ENCODE data around the gene ARPC4. TPM values are rescaled to one million over a fixed set of nuclear protein-coding genes. Genes with fewer than 3 reads are reported as not detected.

ARPC4 gene
- total and polyA plus RNA-seq, 2 of the 13 experiments (the other 11 are each of a cell fraction or from before 2014, with no cell fraction given): 30.1 to 83.6 TPM

DNA sequence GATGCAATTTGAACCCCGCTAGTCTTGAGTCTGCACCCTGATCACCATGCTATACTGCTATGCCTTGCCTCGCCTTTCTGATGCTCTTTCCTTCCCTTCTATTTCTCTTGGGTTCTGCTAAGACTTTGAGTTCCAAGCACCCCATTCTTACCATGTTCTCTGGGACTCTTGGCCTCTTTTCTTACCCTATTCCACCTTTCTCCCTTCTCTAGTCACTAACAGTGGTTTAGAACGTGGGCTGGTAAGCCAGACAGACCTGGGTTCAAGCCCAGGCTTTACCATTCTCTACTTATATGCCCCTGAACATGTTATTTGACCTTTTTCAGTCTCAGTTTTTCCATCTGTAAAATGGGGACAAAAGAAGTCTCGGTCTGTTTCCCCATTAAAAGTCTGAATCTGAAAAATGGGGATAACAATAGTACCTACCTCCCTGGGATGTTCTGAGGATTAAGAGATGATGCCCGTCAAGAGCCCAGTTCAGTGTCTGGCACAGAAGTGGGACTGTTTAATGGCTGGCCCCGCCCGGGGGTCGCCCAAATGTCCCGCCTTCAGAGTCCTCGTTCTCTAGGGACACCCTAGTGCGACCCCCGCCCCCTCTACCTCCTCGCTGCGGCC is 985 bp upstream of the ARPC4 start (continued):
- peak; percentile 92 for TF ChIP-seq ZNF629 (CRISPR knock-in tag; conservative IDR thresholded peaks at IDR 0.05)
- TF ChIP-seq ERF (CRISPR knock-in tag; IDR thresholded peaks at IDR 0.05): no peak
- TF ChIP-seq CEBPG (CRISPR knock-in tag; IDR thresholded peaks at IDR 0.05): peak; percentile 8; the same call in 1 of the 2 replicates
- no peak for TF ChIP-seq NR2F6 (IDR thresholded peaks at IDR 0.05)
- TF ChIP-seq NR2F6 (CRISPR knock-in tag; IDR thresholded peaks at IDR 0.05): no peak
- TF ChIP-seq, protein P1, sequence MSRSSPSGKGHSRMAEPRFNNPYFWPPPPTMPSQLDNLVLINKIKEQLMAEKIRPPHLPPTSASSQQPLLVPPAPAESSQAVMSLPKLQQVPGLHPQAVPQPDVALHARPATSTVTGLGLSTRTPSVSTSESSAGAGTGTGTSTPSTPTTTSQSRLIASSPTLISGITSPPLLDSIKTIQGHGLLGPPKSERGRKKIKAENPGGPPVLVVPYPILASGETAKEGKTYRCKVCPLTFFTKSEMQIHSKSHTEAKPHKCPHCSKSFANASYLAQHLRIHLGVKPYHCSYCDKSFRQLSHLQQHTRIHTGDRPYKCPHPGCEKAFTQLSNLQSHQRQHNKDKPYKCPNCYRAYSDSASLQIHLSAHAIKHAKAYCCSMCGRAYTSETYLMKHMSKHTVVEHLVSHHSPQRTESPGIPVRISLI (CRISPR knock-in tag; IDR thresholded peaks at IDR 0.05; ENCODE audit: borderline replicate concordance): no peak
- 0 out of 2 replicates have a peak, but pooled peaks have one; percentile 15 for TF ChIP-seq MEF2D (CRISPR knock-in tag; IDR thresholded peaks at IDR 0.05)
- 0 out of 2 replicates have a peak, but pooled peaks have one; percentile 22 for TF ChIP-seq ONECUT2 (CRISPR knock-in tag; IDR thresholded peaks at IDR 0.05)
- peak; percentile 93; the same call in 1 of the 2 replicates for TF ChIP-seq CHD4 (IDR thresholded peaks at IDR 0.05; ENCODE audit: borderline replicate concordance, low read length)
- TF ChIP-seq ZNF878 (CRISPR knock-in tag; IDR thresholded peaks at IDR 0.05): 0 out of 2 replicates have a peak, but pooled peaks have one; percentile 15
- TF ChIP-seq ZBTB37 (CRISPR knock-in tag; IDR thresholded peaks at IDR 0.05): 0 out of 2 replicates have a peak, but pooled peaks have one; percentile 30
- 0 out of 2 replicates have a peak, but pooled peaks have one; percentile 13 for TF ChIP-seq SALL1 (CRISPR knock-in tag; IDR thresholded peaks at IDR 0.05)
- TF ChIP-seq ZFY (CRISPR knock-in tag; IDR thresholded peaks at IDR 0.05): peak; percentile 47; the same call in 1 of the 2 replicates
- TF ChIP-seq ZNF232 (CRISPR knock-in tag; IDR thresholded peaks at IDR 0.05; ENCODE audit: borderline replicate concordance): 0 out of 2 replicates have a peak, but pooled peaks have one; percentile 29
- TF ChIP-seq POLR2G (IDR thresholded peaks at IDR 0.05; ENCODE audit: low read depth, low read length): peak; percentile 79
- TF ChIP-seq, protein P2, sequence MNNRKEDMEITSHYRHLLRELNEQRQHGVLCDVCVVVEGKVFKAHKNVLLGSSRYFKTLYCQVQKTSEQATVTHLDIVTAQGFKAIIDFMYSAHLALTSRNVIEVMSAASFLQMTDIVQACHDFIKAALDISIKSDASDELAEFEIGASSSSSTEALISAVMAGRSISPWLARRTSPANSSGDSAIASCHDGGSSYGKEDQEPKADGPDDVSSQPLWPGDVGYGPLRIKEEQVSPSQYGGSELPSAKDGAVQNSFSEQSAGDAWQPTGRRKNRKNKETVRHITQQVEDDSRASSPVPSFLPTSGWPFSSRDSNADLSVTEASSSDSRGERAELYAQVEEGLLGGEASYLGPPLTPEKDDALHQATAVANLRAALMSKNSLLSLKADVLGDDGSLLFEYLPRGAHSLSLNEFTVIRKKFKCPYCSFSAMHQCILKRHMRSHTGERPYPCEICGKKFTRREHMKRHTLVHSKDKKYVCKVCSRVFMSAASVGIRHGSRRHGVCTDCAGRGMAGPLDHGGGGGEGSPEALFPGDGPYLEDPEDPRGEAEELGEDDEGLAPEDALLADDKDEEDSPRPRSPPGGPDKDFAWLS (CRISPR knock-in tag; IDR thresholded peaks at IDR 0.05; ENCODE audit: borderline replicate concordance): no peak
- TF ChIP-seq MIER2 (CRISPR knock-in tag; IDR thresholded peaks at IDR 0.05): no peak
- TF ChIP-seq ZBTB7A (CRISPR knock-in tag; IDR thresholded peaks at IDR 0.05): peak; percentile 66; the same call in 1 of the 2 replicates
- TF ChIP-seq ZNF569 (CRISPR knock-in tag; IDR thresholded peaks at IDR 0.05; ENCODE audit: borderline replicate concordance): 0 out of 2 replicates have a peak, but pooled peaks have one; percentile 11
- peak; percentile 2; the same call in 1 of the 2 replicates for TF ChIP-seq IRX3 (CRISPR knock-in tag; IDR thresholded peaks at IDR 0.05; ENCODE audit: borderline replicate concordance, low read depth)
- TF ChIP-seq NKX3-1 (CRISPR knock-in tag; IDR thresholded peaks at IDR 0.05): 0 out of 2 replicates have a peak, but pooled peaks have one; percentile 21
- TF ChIP-seq STAT5B (CRISPR knock-in tag; IDR thresholded peaks at IDR 0.05): no peak
- TF ChIP-seq KDM5A (IDR thresholded peaks at IDR 0.05; ENCODE audit: borderline replicate concordance, low read length): peak; percentile 76; the same call in 1 of the 2 replicates
- peak; percentile 55; the same call in 1 of the 2 replicates for TF ChIP-seq ZNF784 (CRISPR knock-in tag; IDR thresholded peaks at IDR 0.05; ENCODE audit: borderline replicate concordance)
- TF ChIP-seq ZMYM2 (CRISPR knock-in tag; IDR thresholded peaks at IDR 0.05): peak; percentile 65
- TF ChIP-seq MED8 (CRISPR knock-in tag; IDR thresholded peaks at IDR 0.05; ENCODE audit: insufficient replicate concordance): peak; percentile 20
- peak; percentile 55; the same call in 1 of the 2 replicates for TF ChIP-seq ZNF430 (CRISPR knock-in tag; IDR thresholded peaks at IDR 0.05)

All from HepG2 (cell line).